C4-2B (cell line): ENCODE results near the gene CDH23.

Experiments
- ZFX ChIP-seq: fragments of 450-650 bp; IDR thresholded peaks from 2 replicates; pipeline ENCODE4 v1.6.1; 2017
- TF ChIP-seq, protein P1 (sequence below): fragments of 450-650 bp; conservative IDR thresholded peaks from 2 replicates; pipeline ENCODE4 v1.5.1; 2017; ENCODE audit warnings: mild to moderate bottlenecking

DNA sequence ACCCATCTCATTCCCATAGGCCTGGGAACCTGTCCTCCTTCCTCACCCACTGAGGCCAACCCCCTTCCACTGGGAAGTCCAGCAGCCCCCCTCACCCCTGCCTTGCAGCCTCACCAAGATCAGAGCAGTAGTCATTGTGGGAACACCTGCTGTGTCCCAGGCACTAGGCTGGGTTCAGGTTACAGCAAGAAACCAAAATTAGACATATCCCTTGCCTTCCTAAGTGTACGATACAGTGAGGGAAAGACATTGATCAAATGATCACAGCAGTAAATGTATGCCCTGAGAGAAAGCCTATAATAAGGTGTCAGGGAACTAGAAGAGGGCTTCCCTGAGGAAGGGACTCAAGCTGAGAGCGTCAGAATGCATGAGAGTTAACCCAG lies 339.8 kb downstream of the CDH23 start:
- TF ChIP-seq, protein P1, sequence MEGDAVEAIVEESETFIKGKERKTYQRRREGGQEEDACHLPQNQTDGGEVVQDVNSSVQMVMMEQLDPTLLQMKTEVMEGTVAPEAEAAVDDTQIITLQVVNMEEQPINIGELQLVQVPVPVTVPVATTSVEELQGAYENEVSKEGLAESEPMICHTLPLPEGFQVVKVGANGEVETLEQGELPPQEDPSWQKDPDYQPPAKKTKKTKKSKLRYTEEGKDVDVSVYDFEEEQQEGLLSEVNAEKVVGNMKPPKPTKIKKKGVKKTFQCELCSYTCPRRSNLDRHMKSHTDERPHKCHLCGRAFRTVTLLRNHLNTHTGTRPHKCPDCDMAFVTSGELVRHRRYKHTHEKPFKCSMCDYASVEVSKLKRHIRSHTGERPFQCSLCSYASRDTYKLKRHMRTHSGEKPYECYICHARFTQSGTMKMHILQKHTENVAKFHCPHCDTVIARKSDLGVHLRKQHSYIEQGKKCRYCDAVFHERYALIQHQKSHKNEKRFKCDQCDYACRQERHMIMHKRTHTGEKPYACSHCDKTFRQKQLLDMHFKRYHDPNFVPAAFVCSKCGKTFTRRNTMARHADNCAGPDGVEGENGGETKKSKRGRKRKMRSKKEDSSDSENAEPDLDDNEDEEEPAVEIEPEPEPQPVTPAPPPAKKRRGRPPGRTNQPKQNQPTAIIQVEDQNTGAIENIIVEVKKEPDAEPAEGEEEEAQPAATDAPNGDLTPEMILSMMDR: no peak
- TF ChIP-seq ZFX: no peak
